22Rv1 (cell line): ENCODE results near the gene CCDC144A.

Experiments used
- CTCF ChIP-seq: fragments of 450-650 bp; IDR thresholded peaks from 2 replicates; pipeline ENCODE4 v1.5.1; 2017; ENCODE audit warnings: mild to moderate bottlenecking
- ZFX ChIP-seq: fragments of 450-650 bp; IDR thresholded peaks from 2 replicates; pipeline ENCODE4 v1.6.1; 2017; ENCODE audit warnings: antibody characterized with exemption, borderline replicate concordance

- TF ChIP-seq CTCF (no peak), ZFX (no peak)
These were observed 131.0 kb downstream of the CCDC144A start for GRCh38 chr17:16820979-16821543.
